Measurements from ENCODE around the gene CDX2.

CDX2 gene

DNA sequence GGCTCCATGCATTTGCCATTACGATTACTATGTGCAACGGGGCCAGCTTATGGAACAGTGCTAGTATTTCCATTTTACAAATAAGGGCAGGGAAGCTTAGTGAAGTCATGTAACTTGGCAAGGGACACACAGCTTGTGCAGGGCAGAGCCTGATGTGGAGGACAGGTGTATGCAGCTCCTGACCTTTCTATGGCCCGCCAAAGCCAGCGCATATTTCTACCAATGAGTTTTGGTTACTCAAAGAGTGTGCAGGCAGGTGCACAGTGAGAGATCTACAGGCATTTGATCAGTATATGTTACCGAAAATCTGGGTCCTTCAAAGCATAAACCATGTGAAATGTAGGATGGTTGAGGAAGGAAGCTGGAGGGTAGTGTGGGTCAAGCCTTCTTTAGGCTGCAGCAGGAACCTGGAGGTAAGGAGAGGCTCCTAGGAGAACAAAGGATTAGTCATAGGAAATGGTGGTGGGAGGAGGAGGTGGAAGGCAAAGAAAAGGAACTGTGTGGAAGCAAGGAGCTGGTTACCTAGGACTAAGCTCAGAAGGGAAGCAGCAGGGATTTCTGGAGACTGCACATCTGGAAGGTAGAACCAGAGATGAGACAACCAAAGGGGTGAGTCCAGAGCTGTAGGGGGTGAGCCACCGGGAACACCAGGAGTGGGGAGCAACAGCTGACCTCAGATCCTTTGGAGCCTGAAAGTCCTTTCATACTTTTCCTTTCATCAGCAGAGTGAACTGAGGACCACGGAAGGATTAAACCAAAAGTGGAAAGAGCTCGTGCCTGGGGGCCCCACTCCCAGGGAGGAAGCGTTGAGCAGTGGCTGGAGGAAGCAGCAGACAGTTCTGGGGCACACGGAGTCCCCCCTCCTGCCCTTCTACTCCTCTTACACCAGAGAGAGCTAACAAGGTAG, 53.6 kb downstream of the CDX2 start:
- H3K27ac ChIP-seq: no peak overlapping the region
- TF ChIP-seq, protein P1, sequence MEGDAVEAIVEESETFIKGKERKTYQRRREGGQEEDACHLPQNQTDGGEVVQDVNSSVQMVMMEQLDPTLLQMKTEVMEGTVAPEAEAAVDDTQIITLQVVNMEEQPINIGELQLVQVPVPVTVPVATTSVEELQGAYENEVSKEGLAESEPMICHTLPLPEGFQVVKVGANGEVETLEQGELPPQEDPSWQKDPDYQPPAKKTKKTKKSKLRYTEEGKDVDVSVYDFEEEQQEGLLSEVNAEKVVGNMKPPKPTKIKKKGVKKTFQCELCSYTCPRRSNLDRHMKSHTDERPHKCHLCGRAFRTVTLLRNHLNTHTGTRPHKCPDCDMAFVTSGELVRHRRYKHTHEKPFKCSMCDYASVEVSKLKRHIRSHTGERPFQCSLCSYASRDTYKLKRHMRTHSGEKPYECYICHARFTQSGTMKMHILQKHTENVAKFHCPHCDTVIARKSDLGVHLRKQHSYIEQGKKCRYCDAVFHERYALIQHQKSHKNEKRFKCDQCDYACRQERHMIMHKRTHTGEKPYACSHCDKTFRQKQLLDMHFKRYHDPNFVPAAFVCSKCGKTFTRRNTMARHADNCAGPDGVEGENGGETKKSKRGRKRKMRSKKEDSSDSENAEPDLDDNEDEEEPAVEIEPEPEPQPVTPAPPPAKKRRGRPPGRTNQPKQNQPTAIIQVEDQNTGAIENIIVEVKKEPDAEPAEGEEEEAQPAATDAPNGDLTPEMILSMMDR (conservative IDR thresholded peaks at IDR 0.05): no peak
- TF ChIP-seq ZFX (IDR thresholded peaks at IDR 0.05): no peak

DNA sequence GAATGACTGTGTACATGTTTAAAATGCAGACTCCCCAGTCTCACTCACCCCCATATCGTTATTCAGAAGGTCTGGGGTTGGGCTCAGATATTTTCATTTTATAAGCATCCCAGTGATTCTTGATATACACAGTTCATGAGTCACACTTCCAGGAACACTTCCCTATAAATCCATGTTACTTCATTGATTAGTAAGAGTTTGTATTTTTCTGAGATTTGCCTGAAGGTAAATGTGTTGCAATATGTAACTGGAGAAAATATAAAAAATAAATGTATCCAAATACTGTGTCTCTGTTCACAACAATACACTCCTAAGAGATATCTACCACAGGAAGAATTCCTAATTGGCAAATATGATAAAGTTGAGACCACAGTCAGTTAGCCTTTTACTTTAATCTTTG, 56.0 kb downstream of the CDX2 start:
- H3K27ac ChIP-seq: no peak overlapping the region
- no peak for TF ChIP-seq ZFX (IDR thresholded peaks at IDR 0.05)
- TF ChIP-seq, protein P1 (conservative IDR thresholded peaks at IDR 0.05): no peak

DNA sequence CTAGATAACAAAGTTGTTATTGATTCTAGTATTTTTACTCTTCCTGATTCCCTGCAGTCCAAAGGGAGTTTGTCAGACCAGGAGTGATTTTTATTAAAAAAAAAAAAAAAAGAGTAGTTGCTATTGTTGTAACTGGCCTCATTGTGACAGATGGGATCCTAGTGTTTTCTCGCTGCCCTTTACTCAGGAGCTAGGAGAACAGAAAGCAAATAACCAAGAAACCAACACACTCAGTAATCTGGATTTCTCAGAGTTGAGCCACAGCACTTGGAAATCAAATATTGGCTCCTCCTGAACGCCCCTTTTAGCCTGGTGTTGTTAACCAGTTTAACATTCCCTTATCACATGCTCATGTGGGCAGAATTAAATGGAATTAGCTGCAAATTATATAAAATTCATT, 57.6 kb downstream of the CDX2 start:
- TF ChIP-seq, protein P1 (conservative IDR thresholded peaks at IDR 0.05): no peak
- no peak for TF ChIP-seq ZFX (IDR thresholded peaks at IDR 0.05)

More for the DNA sequence above, 57.6 kb downstream of the CDX2 start:
- no peak overlapping the region for H3K27ac ChIP-seq
